SK-N-SH (cell line): ENCODE results near the gene DLG2. TPM values are rescaled to one million over a fixed set of nuclear protein-coding genes. Genes with fewer than 3 reads are reported as not detected.
"Not testable (repeated sequence)": the region's sequence is repeated elsewhere in the genome, so short reads cannot be mapped to it uniquely, and the experiment has no call there.

Experiments used
- CTCF ChIA-PET: fragments of 300-600, 350-600 bp; formaldehyde crosslinking; extraction: SDS; loops from one replicate; lab custom pipeline; 2021; lab: Yijun Ruan, JAX
- POLR2A ChIA-PET: fragments of 350-600 bp; sonication (Branson Sonifier 250); formaldehyde crosslinking; extraction: SDS; loops from one replicate; lab custom pipeline; 2020; ENCODE audit warnings: antibody characterized with exemption, inconsistent platforms; lab: Yijun Ruan, JAX
- DNase-seq: peaks from one replicate; pipeline ENCODE4 v3.0.0; 2012
- H2AFZ ChIP-seq: fragments of 200-600 bp; sonication (generic); 2 replicates; pipeline ENCODE4 v1.8.1; 2016; ENCODE audit warnings: antibody characterized with exemption, mild to moderate bottlenecking, low read depth
- H3F3A ChIP-seq: fragments of 200-600 bp; sonication (generic); replicated peaks from 2 replicates; pipeline ENCODE3; 2016; ENCODE audit warnings: antibody characterized with exemption, mild to moderate bottlenecking; ENCODE audit not compliant: insufficient read depth
- H3K27ac ChIP-seq, 2 experiments: fragments of 200-500 bp in 1 of 2; fragments of 200-600 bp in 1 of 2; sonication (Bioruptor generic) in 1 of 2; sonication (generic), shearing (Covaris generic) in 1 of 2; 2 replicates each; pipeline versions ENCODE4 v1.5.1 to v1.6.1; 2014 to 2016; ENCODE audit warnings: low read depth in 2 of 2, inconsistent platforms in 1 of 2, low read length in 1 of 2, mild to moderate bottlenecking in 1 of 2, mixed read lengths in 1 of 2
- H3K27me3 ChIP-seq: fragments of 200-600 bp; sonication (generic), shearing (Covaris generic); 2 replicates; pipeline ENCODE4 v1.6.1; 2016; ENCODE audit warnings: mixed run types; ENCODE audit not compliant: insufficient read depth
- H3K36me3 ChIP-seq, 2 experiments: fragments of 200-500 bp in 1 of 2; fragments of 200-600 bp in 1 of 2; sonication (Bioruptor generic) in 1 of 2; sonication (generic) in 1 of 2; replicated peaks in 1 of 2; 2 replicates each; pipeline versions ENCODE3 to v1.5.1; 2014 to 2016; ENCODE audit warnings: low read length in 1 of 2, mild to moderate bottlenecking in 1 of 2; ENCODE audit not compliant: insufficient read depth in 2 of 2, control insufficient read depth in 1 of 2
- H3K4me1 ChIP-seq, 2 experiments: fragments of 200-500 bp in 1 of 2; fragments of 200-600 bp in 1 of 2; sonication (Bioruptor generic) in 1 of 2; sonication (generic), shearing (Covaris generic) in 1 of 2; 2 replicates each; pipeline versions ENCODE4 v1.5.1 to v1.6.1; 2014 to 2016; ENCODE audit warnings: low read depth in 1 of 2, low read length in 1 of 2, mixed run types in 1 of 2; ENCODE audit not compliant: insufficient read depth in 2 of 2, control insufficient read depth in 1 of 2
- H3K4me2 ChIP-seq: fragments of 200-600 bp; sonication (generic), shearing (Covaris generic); 2 replicates; pipeline ENCODE4 v1.6.1; 2017; ENCODE audit warnings: mixed run types
- H3K4me3 ChIP-seq, 2 experiments: fragments of 200-500 bp in 1 of 2; fragments of 200-600 bp in 1 of 2; sonication (Bioruptor generic) in 1 of 2; sonication (generic), shearing (Covaris generic) in 1 of 2; 2 replicates each; pipeline versions ENCODE4 v1.5.1 to v1.8.1; 2014 to 2016; ENCODE audit warnings: low read depth in 2 of 2, inconsistent platforms in 1 of 2, low read length in 1 of 2, mild to moderate bottlenecking in 1 of 2, mixed read lengths in 1 of 2, moderate library complexity in 1 of 2
- H3K79me2 ChIP-seq: fragments of 200-600 bp; sonication (generic); 2 replicates; pipeline ENCODE4 v1.8.1; 2017; ENCODE audit warnings: mild to moderate bottlenecking; ENCODE audit not compliant: insufficient read depth
- H3K9ac ChIP-seq: fragments of 200-600 bp; sonication (generic); 2 replicates; pipeline ENCODE4 v1.6.1; 2017; ENCODE audit warnings: mixed run types
- H3K9me2 ChIP-seq: fragments of 200-600 bp; sonication (generic); 2 replicates; pipeline ENCODE4 v1.6.1; 2017; ENCODE audit warnings: mixed run types
- H3K9me3 ChIP-seq: fragments of 200-600 bp; sonication (generic); 2 replicates; pipeline ENCODE4 v1.6.1; 2017; ENCODE audit warnings: mixed run types, mild to moderate bottlenecking, moderate library complexity
- H4K20me1 ChIP-seq: fragments of 200-600 bp; sonication (generic); 2 replicates; pipeline ENCODE4 v1.6.1; 2017; ENCODE audit warnings: mild to moderate bottlenecking, mixed run types; ENCODE audit not compliant: insufficient read depth
- ELF1 ChIP-seq: IDR thresholded peaks from 2 replicates; pipeline ENCODE4 v1.4.0; 2012
- JUND ChIP-seq: IDR thresholded peaks from 2 replicates; pipeline ENCODE4 v1.4.0; 2012
- RAD21 ChIP-seq: IDR thresholded peaks from 2 replicates; pipeline ENCODE4 v1.6.1; 2012; ENCODE audit warnings: mild to moderate bottlenecking, low read length
- REST ChIP-seq: IDR thresholded peaks from 2 replicates; pipeline ENCODE4 v1.6.1; 2012; ENCODE audit warnings: mild to moderate bottlenecking, low read depth, low read length, moderate library complexity
- RFX5 ChIP-seq: IDR thresholded peaks from 2 replicates; pipeline ENCODE4 v1.6.1; 2012; ENCODE audit warnings: mild to moderate bottlenecking, improper control_type of control experiment, low read length
- TEAD4 ChIP-seq: IDR thresholded peaks from 2 replicates; pipeline ENCODE4 v1.4.0; 2012; ENCODE audit warnings: mild to moderate bottlenecking, borderline replicate concordance; ENCODE audit not compliant: insufficient read depth
- WGBS: methylation state at CpG from one replicate; pipeline ENCODE4 v1.1.6; 2017; ENCODE audit warnings: low lambda C conversion rate; 5-methylcytosine and 5-hydroxymethylcytosine counted together
- polyA plus RNA-seq, 3 experiments: library from polyadenylated mRNA; depleted of rRNA; stranded (reverse); fragments of >200 nt; gene quantifications; 2 replicates each; pipeline ENCODE4 v1.2.3, GENCODE V29; 2012

DLG2 gene
- polyA plus RNA-seq, 1 of the 3 experiments (the other 2 are of a cell fraction): 0.21 TPM

- peaks cover 0 to 38% of the 10 kb centered on the region in 2 experiments; a peak in 1 of 4 replicates for H3K4me1 ChIP-seq
- POLR2A ChIA-PET: no interaction called here
- no peaks in the 10 kb centered on the region for H3K36me3 ChIP-seq
- no peaks in the 10 kb centered on the region for H3F3A ChIP-seq
- TF ChIP-seq REST (no peak), RAD21 (0 out of 2 replicates have a peak, but pooled peaks have one; percentile 18)
- CTCF ChIA-PET: interaction anchor here (0.9 to 1.2 kb wide), 3 partner anchors 55 to 487 kb away, joined by 3 read pairs; no protein-coding TSS in a partner anchor
- no peak overlapping the region for H3K9ac ChIP-seq
- H3K4me2 ChIP-seq: no peak overlapping the region
- no peak overlapping the region for H3K27ac ChIP-seq
- no peaks in the 10 kb centered on the region for H3K9me3 ChIP-seq
- no peak for DNase-seq
- H3K79me2 ChIP-seq: no peaks in the 10 kb centered on the region
- no peak overlapping the region for H2AFZ ChIP-seq
- no peaks in the 10 kb centered on the region; the same call in 1 of the 2 replicates for H3K27me3 ChIP-seq
- H3K9me2 ChIP-seq: no peaks in the 10 kb centered on the region
- no peaks in the 10 kb centered on the region for H4K20me1 ChIP-seq
- no peak overlapping the region for H3K4me3 ChIP-seq
These were observed 1890.5 kb downstream of the DLG2 start for GRCh38 chr11:83736684-83737083.

- no peak for TF ChIP-seq RAD21
- TF ChIP-seq JUND: no peak
- no peak for TF ChIP-seq TEAD4
- no peak for TF ChIP-seq ELF1
- TF ChIP-seq RFX5: no peak
- TF ChIP-seq, all 33 proteins: peak for 0
- no peaks in the 10 kb centered on the region for H3K79me2 ChIP-seq
- 75% methylated on average over 1 of the region's 1 CpG for WGBS
- H4K20me1 ChIP-seq: no peaks in the 10 kb centered on the region
- no peaks in the 10 kb centered on the region; the same call in 1 of the 2 replicates for H3K27me3 ChIP-seq
- H3K9ac ChIP-seq: no peak overlapping the region
- ChIA-PET POLR2A (no interaction called here), CTCF (no interaction called here)
- H2AFZ ChIP-seq: no peak overlapping the region
- H3K4me3 ChIP-seq: no peak overlapping the region
- no peaks in the 10 kb centered on the region for H3K9me3 ChIP-seq
- H3K27ac ChIP-seq: no peak overlapping the region
- H3K36me3 ChIP-seq: no peaks in the 10 kb centered on the region
- no peaks in the 10 kb centered on the region for H3K9me2 ChIP-seq
- peaks cover 0 to 45% of the 10 kb centered on the region in 2 experiments; a peak in 1 of 4 replicates for H3K4me1 ChIP-seq
- H3F3A ChIP-seq: no peaks in the 10 kb centered on the region
- no peak for DNase-seq
- no peak overlapping the region for H3K4me2 ChIP-seq
These were observed 1893.0 kb downstream of the DLG2 start for GRCh38 chr11:83734120-83734519.

GRCh38 chr11:83731288-83731687 is 1895.9 kb downstream of the DLG2 start:
- CTCF ChIA-PET: interaction anchor here (1.4 kb wide), 1 partner anchor 33 kb away, joined by 4 read pairs; no protein-coding TSS in a partner anchor

More at GRCh38 chr11:83731288-83731687, 1895.9 kb downstream of the DLG2 start:
- H3K9ac ChIP-seq, H3K27me3 ChIP-seq, H3K9me2 ChIP-seq, H3K27ac ChIP-seq, H3K4me2 ChIP-seq, H3K79me2 ChIP-seq, POLR2A ChIA-PET, H3K36me3 ChIP-seq, H3K9me3 ChIP-seq, H2AFZ ChIP-seq, H4K20me1 ChIP-seq, H3F3A ChIP-seq, H3K4me3 ChIP-seq, DNase-seq: not testable (repeated sequence)
- 64% methylated on average over 2 of the region's 2 CpGs for WGBS
- peaks cover 0 to 34% of the 10 kb centered on the region in 2 experiments; a peak in 1 of 4 replicates for H3K4me1 ChIP-seq
